GM12875 (cell line): ENCODE results near the gene FAM107B.
"Not testable (repeated sequence)": the region's sequence is repeated elsewhere in the genome, so short reads cannot be mapped to it uniquely, and the experiment has no call there.

ENCODE experiments used
- H3K4me3 ChIP-seq: one replicate; pipeline ENCODE4 v1.5.1; 2011; ENCODE audit warnings: low read depth, low read length, control low read depth
- TF ChIP-seq, protein P1 (sequence below): IDR thresholded peaks from 2 replicates; pipeline ENCODE4 v1.5.1; 2011; ENCODE audit warnings: low read depth, mild to moderate bottlenecking, control low read depth, inconsistent platforms, low read length, moderate library complexity, borderline replicate concordance; ENCODE audit not compliant: insufficient read depth

Gene FAM107B

DNA sequence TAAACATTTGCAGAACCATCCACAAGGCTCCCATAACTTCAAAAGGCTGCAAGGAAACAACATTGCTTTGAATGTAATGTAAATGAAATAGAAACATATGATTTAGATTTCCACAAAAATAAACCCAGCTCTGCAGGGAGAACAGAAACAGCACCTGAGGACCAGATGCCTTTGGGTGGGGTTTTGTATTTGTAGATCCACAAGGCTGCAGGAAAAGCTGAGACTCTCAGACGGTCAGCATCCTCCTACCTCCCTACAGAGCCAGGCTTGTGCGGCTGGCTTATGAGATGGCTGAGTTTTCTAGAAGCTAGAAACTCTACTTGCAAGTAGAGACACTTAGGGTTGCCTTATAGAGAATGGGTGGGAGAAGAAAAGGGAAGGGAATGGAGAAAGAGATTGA lies 49.8 kb downstream of the FAM107B start:
- TF ChIP-seq, protein P1, sequence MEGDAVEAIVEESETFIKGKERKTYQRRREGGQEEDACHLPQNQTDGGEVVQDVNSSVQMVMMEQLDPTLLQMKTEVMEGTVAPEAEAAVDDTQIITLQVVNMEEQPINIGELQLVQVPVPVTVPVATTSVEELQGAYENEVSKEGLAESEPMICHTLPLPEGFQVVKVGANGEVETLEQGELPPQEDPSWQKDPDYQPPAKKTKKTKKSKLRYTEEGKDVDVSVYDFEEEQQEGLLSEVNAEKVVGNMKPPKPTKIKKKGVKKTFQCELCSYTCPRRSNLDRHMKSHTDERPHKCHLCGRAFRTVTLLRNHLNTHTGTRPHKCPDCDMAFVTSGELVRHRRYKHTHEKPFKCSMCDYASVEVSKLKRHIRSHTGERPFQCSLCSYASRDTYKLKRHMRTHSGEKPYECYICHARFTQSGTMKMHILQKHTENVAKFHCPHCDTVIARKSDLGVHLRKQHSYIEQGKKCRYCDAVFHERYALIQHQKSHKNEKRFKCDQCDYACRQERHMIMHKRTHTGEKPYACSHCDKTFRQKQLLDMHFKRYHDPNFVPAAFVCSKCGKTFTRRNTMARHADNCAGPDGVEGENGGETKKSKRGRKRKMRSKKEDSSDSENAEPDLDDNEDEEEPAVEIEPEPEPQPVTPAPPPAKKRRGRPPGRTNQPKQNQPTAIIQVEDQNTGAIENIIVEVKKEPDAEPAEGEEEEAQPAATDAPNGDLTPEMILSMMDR, result no peak
- H3K4me3 ChIP-seq, result no peak overlapping the region

DNA sequence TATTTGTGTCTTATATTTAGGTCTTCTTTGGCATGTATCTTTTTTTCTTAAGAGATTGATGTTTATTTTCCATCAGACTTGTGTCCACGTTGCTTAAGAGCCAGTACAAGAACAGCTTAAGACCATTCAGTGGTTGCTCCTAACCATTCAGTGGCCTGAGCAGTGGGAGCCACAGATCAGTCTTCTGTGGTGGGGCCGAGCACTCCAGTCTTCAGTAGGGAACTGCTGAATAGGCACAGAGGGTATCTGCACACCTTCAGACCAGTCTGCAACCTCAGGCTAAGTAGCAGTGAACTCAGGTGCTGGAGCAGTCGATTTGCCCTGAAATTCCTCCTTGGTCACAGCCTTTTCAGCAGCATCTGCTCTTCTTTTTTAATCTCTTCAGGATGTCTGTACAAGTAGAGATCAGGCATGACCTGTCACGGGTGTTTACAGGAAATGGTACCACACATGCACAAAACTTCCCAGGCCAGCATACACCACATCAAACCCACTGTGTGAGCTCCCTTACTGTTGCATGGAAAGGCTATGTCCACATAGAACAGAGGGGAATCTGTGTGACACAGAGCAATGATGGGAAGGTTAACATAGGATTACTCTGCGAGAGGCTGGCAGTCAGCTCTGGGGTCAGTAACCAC lies 51.5 kb downstream of the FAM107B start:
- TF ChIP-seq, protein P1, result no peak
- H3K4me3 ChIP-seq, result no peak overlapping the region

DNA sequence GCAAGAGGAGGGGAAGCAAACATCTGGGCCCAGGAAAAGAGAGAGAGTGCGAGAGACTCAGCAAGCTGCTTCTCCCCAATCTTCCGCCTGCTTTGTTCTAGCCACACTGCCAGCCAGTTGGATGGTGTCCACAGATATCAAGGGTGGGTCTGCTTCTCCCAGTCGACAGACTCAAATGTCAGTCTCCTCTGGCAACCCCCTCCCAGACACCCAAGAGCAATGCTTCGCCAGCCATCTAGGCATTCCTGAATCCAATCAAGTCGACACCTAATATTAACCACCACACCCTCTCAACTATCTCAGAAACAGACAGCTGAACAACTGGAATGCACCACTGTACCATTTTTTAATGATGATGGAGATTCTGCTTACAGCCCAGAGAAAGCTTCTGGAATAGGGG lies 57.1 kb downstream of the FAM107B start:
- TF ChIP-seq, protein P1, result no peak
- H3K4me3 ChIP-seq, result no peak overlapping the region

DNA sequence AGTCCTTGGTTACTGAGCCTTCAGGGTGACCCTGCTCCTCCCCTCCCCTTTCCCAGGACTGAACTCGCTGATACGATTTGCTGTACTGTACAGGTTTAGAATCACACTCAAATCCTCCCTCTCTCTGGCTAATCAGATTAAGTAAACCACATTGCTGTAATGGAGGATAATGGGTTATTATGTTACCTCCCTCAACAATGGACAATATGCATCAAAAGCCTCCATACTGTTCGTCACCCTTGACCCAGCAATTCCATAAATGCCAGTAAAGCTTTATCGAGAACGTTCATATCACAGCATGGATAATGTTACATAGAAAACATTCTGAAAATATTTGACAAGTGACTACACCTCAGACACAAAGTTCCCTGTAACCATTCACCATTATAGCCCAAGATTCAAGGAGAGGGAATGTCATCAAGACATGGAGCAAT lies 61.7 kb downstream of the FAM107B start:
- H3K4me3 ChIP-seq, result no peak overlapping the region
- TF ChIP-seq, protein P1, result no peak

DNA sequence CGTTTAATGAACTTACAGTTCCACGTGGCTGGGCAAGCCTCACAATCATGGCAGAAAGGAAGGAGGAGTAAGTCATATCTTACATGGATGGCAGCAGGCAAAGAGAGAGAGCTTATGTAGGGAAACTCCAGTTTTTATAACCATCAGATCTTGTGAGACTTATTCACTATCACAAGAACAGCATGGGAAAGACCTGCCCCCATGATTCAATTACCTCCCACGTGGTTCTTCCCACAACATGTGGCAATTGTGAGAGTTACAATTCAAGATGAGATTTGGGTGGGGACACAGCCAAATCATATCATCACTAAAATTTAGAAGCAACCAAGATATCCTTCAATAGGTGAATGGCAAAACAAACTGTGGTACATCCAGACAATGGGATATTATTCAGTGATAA lies 65.4 kb downstream of the FAM107B start:
- H3K4me3 ChIP-seq, result not testable (repeated sequence)

DNA sequence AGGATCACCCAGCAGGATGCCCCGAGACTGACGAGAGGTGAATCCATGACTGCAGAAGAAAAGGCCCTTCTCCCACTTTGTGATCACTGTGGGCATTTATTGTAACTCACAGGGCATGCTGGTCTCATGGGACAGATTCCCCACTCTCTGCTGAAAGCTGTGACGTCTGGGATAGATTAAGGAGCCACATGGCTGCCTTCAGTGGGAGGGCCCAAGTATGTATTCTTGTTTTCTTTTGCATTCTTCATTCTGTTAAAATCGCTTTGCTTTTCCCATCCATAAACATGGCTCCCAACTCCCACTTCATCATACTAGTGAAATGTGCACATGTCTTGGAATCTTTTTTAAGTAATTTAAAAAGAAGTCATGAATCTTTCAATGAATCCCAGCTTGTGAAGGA lies 67.2 kb downstream of the FAM107B start:
- TF ChIP-seq, protein P1, result no peak

DNA sequence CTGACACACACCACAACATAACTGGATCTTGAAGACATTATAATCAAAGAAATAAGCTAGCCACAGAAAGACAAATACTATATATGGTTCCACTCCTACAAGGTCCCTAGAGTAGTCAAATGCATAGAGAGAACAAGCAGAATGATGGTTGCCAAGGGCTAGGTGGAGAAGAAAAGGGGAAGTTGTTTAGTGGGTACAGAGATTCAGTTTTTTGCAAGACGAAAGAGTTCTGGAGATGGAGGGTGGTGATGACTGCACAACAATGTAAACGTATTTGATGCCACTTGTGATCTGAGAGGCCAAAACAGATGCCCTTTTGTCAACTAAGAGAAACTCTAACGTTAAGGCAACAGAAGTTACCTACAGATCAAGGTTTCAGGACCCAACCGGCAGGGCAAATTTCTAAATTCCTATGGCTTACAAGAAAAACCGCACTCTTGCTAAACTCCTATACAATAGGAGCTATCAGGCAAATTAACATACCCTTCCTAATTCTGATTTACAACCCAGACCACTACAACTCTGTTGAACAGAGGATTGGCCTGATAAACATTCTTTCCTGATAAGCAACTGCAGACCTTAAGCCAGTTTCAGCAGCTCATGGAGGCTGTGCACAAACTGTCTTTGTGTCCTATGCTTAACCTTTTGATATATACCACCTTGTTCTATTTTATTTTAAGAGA lies 69.0 kb downstream of the FAM107B start:
- H3K4me3 ChIP-seq, result no peak overlapping the region
- TF ChIP-seq, protein P1, result no peak

More for the DNA sequence above, 67.2 kb downstream of the FAM107B start:
- no peak overlapping the region for H3K4me3 ChIP-seq

DNA sequence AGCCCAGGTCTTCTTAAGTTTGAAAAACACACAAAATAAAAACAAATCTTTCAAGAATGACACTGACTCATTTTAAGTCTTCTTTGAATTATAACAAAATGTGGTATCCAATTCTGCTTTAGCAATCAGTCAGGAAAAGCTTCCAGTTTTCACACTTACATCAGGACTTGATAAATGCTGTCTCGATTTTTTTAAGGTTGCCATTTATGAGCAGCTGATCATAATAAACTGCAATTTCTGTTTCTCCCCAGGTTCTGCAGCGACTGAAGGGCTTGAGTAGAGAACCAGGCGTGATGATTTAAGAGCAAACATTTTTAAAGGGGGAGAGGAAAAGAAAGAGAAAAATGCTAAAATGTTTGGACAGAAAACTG lies 71.1 kb downstream of the FAM107B start:
- TF ChIP-seq, protein P1, result no peak
- no peak overlapping the region for H3K4me3 ChIP-seq
